KOPT-K1 (cell line): Measurements from ENCODE around the gene NFIB.

Source experiments
- H3K27ac ChIP-seq: fragments of 200-600 bp; sonication (generic); 2 replicates; pipeline ENCODE4 v1.5.1; 2016; ENCODE audit warnings: antibody characterized with exemption, mild to moderate bottlenecking, low read depth, low read length; ENCODE audit not compliant: poor library complexity, severe bottlenecking
- H3K36me3 ChIP-seq: fragments of 200-600 bp; sonication (generic); 2 replicates; pipeline ENCODE4 v1.5.1; 2017; ENCODE audit warnings: antibody characterized with exemption, mild to moderate bottlenecking, low read length, moderate library complexity; ENCODE audit not compliant: insufficient read depth
- H3K9me3 ChIP-seq: fragments of 200-600 bp; sonication (generic); 2 replicates; pipeline ENCODE4 v1.5.1; 2017; ENCODE audit warnings: antibody characterized with exemption, low read length, mild to moderate bottlenecking; ENCODE audit not compliant: insufficient read depth, poor library complexity, severe bottlenecking

NFIB gene

DNA sequence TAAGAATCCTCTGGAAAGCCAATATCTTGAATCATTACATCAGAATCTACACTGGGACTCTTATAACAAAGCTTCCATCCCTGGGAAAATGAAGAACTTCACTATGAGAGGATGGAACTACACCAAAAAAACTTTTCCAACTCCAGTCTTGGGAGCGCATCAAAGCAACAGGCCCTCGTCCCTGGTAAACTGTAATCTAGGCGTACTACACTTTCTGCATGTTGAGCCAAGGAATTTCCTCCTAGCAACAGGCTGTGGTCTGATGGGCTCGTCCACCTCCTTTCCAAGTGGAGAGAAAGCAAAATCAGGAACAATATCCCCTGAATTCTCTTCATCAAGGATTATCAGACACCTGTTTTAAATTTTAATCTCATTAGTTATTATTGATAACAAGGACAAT, 94.1 kb downstream of the NFIB start:
- Histone ChIP-seq H3K36me3 (no peaks in the 10 kb centered on the region), H3K27ac (no peak overlapping the region), H3K9me3 (no peaks in the 10 kb centered on the region)

DNA sequence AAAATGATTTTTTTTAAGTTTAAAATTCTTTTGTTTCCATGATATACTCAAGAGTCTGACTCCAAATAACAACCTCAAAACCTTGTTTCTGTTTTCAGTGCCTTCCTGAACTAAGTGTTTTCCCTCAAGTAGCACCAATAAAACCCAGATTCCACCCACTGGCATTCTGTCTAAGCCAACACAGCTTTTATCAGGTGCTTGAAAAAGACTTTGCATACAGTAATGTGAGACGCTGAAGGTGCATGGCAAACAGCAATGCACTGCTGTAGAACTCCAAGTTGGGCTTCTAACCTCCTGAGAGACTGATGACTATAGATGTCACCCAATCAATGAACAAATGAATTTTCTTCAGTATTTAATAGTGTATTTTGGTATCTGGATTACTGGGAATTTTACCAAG, 95.7 kb downstream of the NFIB start:
- no peak overlapping the region for H3K27ac ChIP-seq
- no peaks in the 10 kb centered on the region for H3K36me3 ChIP-seq
- no peaks in the 10 kb centered on the region for H3K9me3 ChIP-seq

DNA sequence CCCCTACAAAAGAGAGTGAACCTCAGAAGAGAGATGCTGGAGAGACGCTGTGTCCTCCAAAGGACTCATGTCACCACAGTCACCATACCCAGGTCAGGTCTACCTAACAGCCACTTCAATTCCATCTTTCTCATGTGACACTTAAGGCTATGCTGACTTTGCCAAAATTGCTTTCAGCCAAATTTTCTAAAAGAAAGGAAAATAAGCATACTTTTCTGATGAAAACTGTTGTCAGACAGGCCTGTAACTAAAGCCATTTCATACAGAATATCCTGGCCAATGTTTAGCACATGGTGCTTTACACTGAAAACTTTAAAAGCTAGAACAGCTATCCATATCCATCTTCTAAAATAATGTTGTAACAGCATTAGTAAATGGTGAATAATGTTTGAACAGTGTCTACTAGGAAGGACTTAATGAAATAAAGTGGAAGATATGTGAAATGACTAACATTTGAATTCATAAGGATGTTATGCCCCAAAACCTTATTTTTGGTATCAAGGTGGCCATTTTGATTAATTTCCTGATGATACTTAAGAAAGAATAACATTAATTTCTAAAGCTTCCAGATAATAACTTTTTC, 97.2 kb downstream of the NFIB start:
- no peaks in the 10 kb centered on the region for H3K9me3 ChIP-seq
- no peak overlapping the region for H3K27ac ChIP-seq
- no peaks in the 10 kb centered on the region for H3K36me3 ChIP-seq

DNA sequence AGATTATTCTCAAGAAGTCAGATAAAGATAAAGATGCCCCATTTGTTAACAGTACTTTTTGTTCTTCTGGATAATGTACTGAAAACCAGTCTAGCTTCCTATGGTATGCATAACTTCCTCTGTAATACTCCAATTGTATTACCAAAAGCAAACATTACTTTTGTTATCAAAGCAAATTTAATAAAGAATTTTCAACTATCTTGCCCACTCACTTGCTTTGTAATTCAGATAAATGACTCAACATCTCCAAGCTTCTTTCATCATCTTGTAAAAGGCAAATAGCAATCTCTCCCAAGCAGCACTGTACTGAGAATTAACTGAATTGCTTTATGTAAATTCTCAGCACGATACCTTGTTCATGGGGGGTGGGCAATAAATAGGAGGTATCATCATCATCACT, 98.3 kb downstream of the NFIB start:
- H3K9me3 ChIP-seq: no peaks in the 10 kb centered on the region
- no peak overlapping the region for H3K27ac ChIP-seq

DNA sequence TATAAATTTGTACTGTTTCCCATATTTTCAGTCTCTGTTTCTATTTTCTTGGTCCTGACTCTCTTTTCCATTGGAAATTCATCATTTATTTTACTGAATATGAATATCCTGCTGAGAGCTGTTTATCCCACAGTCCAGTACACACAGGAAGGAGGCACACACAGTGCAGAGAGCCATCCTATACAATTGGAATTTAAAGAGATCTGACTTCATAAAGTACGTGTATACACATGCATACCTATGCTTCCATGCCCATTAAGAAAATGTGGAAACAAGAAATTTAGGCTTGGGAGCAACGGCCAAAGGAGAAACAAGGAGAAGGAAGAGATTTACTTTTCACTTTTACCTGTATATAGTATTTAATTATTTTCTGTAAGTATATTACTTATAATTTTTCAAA, 99.2 kb downstream of the NFIB start:
- no peaks in the 10 kb centered on the region for H3K9me3 ChIP-seq
- H3K27ac ChIP-seq: no peak overlapping the region
- no peaks in the 10 kb centered on the region for H3K36me3 ChIP-seq

More for the DNA sequence above, 98.3 kb downstream of the NFIB start:
- no peaks in the 10 kb centered on the region for H3K36me3 ChIP-seq

DNA sequence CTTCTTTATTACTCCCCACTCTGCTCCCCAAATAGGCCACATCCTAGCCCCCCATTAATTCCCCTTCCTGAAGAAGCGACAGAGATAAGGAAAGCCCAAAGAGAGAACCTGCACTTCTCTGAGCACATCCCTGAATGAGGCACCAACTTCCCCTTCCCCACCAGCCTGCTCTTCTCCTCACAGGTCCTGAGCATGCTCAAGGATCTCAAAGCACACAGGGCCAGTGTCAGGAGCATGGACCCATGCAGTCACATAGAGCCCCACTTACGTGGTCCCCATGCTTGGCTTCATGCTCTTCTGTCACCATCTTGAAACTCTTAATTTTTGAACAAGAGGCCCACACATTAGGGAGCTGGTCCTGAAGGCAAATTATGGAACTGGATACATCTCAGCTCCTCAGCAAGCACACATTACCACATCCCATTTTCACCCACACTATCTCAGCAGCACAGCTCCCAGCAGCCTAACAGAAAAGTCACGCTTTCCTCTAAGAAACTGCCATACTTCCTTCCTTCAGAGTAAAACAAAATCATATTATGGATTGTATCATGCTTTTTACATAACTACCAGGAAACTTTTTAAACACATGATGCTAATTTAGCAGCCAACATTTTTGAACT, 99.8 kb downstream of the NFIB start:
- Histone ChIP-seq H3K36me3 (no peaks in the 10 kb centered on the region), H3K27ac (no peak overlapping the region), H3K9me3 (no peaks in the 10 kb centered on the region)

DNA sequence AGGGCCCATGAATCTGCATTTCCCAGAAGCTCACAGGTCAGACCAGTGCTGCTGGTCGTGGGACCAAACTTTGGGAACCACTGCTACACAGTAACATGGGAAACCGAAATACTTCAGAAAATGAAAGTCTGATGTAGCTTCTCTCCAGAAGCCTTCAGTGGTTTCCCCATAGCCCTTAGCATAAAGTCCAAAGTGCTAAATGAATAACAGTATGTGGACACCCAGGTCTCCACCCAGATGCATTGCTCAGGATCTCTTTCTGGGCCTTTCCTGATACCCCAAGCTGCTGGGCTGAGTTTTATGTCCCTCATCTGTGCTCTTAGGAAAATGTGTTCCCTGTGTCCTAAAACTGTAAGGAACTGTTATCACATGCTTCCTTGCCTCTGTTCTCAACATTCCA, 100.4 kb downstream of the NFIB start:
- H3K9me3 ChIP-seq: no peaks in the 10 kb centered on the region
- H3K36me3 ChIP-seq: no peaks in the 10 kb centered on the region
- no peak overlapping the region for H3K27ac ChIP-seq

DNA sequence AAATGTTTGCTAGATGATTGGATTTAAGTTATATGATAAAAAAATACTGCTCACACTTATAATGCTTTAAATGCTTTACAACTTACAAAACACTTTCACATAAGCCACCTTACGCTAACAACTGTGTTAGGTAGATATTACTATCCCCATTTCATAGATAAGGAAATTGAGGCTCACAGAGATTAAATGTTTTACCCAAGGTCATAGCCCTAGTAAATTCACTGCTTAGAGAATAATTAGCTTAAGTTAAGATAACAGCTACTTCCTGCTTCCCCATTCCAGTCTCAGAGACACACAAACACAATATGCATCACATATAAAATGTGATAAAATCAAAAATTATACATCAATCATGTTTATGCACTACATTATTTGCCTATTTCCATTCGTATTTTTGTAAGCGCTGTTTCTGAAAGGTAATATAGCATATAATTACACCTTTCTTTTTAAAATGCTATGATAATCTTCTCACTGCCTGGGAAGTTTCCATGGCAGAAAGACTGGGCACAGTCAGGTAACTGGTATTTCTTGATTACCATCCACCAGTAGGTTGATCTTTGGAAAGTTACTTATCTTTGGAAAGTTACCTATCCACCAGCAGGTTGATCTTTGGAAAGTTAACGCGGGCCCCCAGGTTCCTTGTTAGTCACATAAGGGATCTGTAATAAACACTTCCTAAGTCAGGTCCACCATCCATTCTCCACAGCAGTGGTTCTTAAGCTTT, 101.1 kb downstream of the NFIB start:
- Histone ChIP-seq H3K9me3 (no peaks in the 10 kb centered on the region), H3K36me3 (no peaks in the 10 kb centered on the region), H3K27ac (no peak overlapping the region)

DNA sequence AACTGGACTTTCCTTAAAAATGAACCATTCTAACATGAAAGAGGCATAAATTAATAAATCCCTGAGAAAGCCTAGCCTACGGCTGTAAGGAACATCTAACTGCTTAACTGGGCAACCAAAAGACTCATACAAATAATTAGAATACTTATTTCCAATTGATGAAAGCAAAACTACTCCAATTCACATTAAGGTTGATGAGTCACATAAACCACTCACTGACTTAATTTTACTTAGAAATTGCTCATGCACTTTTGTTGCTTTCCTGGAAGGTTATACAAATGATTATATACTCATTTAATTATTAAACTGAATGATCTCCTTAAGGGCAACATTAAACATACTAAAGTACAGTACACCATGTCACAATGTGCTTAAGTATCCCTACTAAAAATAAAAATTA, 101.9 kb downstream of the NFIB start:
- Histone ChIP-seq H3K36me3 (no peaks in the 10 kb centered on the region), H3K9me3 (no peaks in the 10 kb centered on the region), H3K27ac (no peak overlapping the region)

DNA sequence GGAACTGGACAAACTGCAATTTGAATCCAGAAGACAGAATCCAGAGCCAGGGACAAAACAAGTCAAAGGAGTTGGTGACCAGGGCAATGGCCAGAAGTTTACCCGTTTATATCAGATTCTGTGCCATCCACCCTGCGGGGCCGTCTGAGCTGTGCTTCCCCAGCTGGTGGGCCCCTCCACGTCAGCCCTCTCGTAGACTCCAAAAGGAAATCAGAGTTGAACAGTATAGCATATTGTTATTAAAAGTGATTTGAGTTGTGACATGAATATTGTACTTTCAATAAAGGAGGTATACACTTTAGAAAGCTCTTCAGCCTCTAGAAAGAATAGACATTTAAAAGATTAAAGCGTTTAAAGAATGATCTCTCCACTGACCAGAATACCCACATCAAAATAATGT, 102.4 kb downstream of the NFIB start:
- Histone ChIP-seq H3K36me3 (no peaks in the 10 kb centered on the region), H3K9me3 (no peaks in the 10 kb centered on the region), H3K27ac (no peak overlapping the region)

DNA sequence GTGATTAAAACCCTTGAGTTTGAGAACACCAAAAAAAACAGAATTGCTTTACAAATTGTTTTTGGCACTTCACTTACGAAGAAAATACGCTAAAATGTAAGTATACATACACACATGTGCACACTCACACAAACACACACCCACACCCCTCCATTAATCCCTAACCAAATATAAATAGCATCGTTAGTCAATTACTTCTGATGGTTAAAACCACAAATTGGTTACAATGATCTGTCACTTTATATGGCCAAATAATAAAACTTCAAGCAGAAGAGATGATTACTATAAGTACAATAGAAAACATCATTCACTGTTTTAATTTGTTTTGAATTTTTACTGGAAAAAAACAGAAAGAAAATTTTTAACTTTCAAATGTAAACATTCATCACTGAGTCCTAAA, 103.5 kb downstream of the NFIB start:
- Histone ChIP-seq H3K36me3 (no peaks in the 10 kb centered on the region), H3K27ac (no peak overlapping the region), H3K9me3 (no peaks in the 10 kb centered on the region)

DNA sequence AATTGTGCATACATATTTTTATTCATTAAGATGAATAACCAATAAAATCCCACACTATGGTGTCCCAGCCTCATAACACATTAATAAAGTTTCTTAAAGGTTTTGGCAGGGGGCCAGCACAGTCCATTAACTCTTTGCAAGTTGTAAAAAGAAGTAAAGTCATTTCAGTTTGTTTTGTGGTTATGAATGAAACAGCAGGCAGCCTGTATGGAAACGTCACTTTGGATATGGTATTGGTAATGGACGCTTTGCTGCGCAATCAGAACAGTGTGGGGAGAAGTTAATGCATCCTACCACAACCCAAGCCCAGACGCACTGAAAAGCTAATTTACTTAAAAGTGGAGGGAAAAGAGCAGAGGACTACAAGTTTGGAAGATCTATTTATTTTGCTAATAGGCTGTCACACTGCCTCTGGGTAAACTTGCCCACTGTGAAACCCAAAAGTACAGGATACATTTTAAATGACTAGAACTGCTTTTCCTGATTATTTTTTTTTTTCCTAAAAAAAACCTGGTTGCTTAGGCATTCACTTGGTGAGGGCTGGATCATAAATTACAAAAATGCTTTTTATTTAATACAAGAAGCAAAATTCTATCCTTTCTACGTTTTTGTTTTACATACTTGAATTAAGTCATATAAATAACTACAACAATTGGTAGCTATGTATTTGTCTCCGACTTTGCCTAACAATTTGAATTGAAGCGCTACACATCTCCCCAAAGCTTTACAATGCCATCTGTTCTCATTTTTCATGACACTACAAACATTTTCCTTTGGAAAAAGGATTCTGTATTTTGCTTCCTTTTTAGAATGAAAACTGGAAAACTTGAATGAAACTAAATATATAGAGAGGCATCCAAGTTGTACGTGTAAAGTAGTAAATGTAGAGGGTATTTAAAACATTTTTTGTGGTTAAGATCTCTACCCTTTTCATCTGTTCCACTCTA, 104.3 kb downstream of the NFIB start:
- Histone ChIP-seq H3K9me3 (no peaks in the 10 kb centered on the region), H3K36me3 (no peaks in the 10 kb centered on the region), H3K27ac (no peak overlapping the region)

DNA sequence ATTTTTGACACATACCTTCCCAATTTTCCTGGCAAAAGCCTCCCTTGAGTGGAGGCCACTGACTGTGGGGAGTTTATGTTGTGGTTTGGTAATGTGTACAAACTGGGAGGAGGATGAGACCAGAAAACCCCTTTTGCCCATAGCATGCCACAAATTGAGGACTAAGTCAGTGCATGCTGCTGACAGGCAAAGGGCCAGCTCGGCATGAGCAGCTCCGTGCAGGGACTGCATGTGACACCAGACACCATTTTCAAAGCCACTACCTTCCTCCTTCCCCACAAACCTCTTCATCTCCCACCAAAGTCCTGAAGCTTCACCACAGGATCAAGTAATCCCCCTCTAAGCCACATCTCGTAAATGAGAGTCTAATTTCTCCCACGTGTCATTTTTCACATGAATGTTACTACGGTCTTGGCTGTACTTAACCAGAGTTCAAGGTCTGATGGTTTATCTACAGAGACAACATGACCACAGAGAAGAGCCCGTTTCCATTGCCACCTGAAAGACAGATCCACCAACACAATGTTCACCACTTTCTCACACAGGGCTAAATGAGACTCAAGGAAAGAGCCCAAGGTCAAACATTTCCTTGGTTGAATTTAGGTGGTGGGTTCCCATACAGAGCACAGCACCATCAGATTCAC, 106.5 kb downstream of the NFIB start:
- Histone ChIP-seq H3K27ac (no peak overlapping the region), H3K36me3 (no peaks in the 10 kb centered on the region), H3K9me3 (no peaks in the 10 kb centered on the region)

DNA sequence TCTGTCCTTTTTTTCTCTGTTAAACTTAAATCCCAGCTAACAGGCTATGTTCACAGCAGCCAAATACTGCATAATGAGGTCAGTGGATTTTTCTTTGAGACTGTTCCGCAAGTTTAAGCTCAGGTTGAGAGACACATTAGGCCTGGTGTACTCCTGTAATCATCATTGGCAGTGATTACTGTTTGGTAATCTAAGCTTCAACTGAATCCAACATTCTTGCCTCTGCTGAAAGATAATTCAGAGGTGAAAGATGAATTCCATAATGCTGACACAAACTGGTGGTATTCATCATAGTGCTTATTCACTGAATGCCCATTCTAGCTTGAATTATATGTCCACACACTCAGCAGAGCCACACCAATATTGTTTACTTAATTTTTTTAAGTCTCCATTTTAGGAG, 108.5 kb downstream of the NFIB start:
- Histone ChIP-seq H3K36me3 (no peaks in the 10 kb centered on the region), H3K9me3 (no peaks in the 10 kb centered on the region), H3K27ac (no peak overlapping the region)
